GM21529 (cell line): ENCODE measurements around the gene MSX1.
"Not testable (repeated sequence)": the region's sequence is repeated elsewhere in the genome, so short reads cannot be mapped to it uniquely, and the experiment has no call there.

Experiments used
- ATAC-seq: cut with Tn5 transposase; IDR thresholded peaks from one replicate; pipeline ENCODE4 v1.9.1; 2021; ENCODE audit not compliant: unreplicated experiment

MSX1 gene

GRCh38 chr4:4859325-4859798, at the start of gene MSX1:
Gene MSX1, plus strand, starts transcription at chr4:4859665. Its CDS starts 235 bp downstream, at chr4:4859900.
- peak; percentile 91 for ATAC-seq

- no peak for ATAC-seq
Measured at GRCh38 chr4:4810092-4810774, 49.2 kb upstream of the MSX1 start.

- no peak for ATAC-seq
Measured at GRCh38 chr4:4810778-4811177, 48.7 kb upstream of the MSX1 start.

GRCh38 chr4:4812145-4812794, 47.2 kb upstream of the MSX1 start:
- ATAC-seq = no peak

- no peak for ATAC-seq
Measured at GRCh38 chr4:4818415-4819212, 40.9 kb upstream of the MSX1 start.

- no peak for ATAC-seq
Measured at GRCh38 chr4:4819213-4819606, 40.3 kb upstream of the MSX1 start.

GRCh38 chr4:4820261-4820660, 39.2 kb upstream of the MSX1 start:
- ATAC-seq = no peak

GRCh38 chr4:4820739-4821138, 38.7 kb upstream of the MSX1 start:
- ATAC-seq = no peak

GRCh38 chr4:4821577-4821976, 37.9 kb upstream of the MSX1 start:
- ATAC-seq = no peak

GRCh38 chr4:4822286-4822685, 37.2 kb upstream of the MSX1 start:
- not testable (repeated sequence) for ATAC-seq

- no peak for ATAC-seq
Measured at GRCh38 chr4:4823621-4824162, 35.8 kb upstream of the MSX1 start.

- ATAC-seq = no peak
Measured at GRCh38 chr4:4824232-4824631, 35.2 kb upstream of the MSX1 start.

GRCh38 chr4:4825431-4825830, 34.0 kb upstream of the MSX1 start:
- no peak for ATAC-seq

- ATAC-seq = no peak
Measured at GRCh38 chr4:4829837-4830236, 29.6 kb upstream of the MSX1 start.

- no peak for ATAC-seq
Measured at GRCh38 chr4:4831266-4831665, 28.2 kb upstream of the MSX1 start.

- no peak for ATAC-seq
Measured at GRCh38 chr4:4831825-4832224, 27.6 kb upstream of the MSX1 start.

- no peak for ATAC-seq
Measured at GRCh38 chr4:4836044-4836443, 23.4 kb upstream of the MSX1 start.

GRCh38 chr4:4837316-4837715, 22.1 kb upstream of the MSX1 start:
- no peak for ATAC-seq

- no peak for ATAC-seq
Measured at GRCh38 chr4:4838051-4838935, 21.2 kb upstream of the MSX1 start.

GRCh38 chr4:4838936-4839810, 20.3 kb upstream of the MSX1 start:
- no peak for ATAC-seq
